Left cardiac atrium (tissue), 4 donors: ENCODE results near the gene UBE2S. TPM values are rescaled to one million over a fixed set of nuclear protein-coding genes. Genes with fewer than 3 reads are reported as not detected.

Experiments used
- ATAC-seq, 2 donors: fragments of 200-7000 bp; cut with Tn5 transposase; one replicate each; pipeline ENCODE4 v1.9.1; 2020; ENCODE audit warnings: mild to moderate bottlenecking in 2 of 2, moderate library complexity in 2 of 2
- DNase-seq: peaks from one replicate; pipeline ENCODE4 v3.0.0-alpha.2; 2020
- intact Hi-C, 2 donors: fragments of 100-400 bp; cut with DNase I; formaldehyde crosslinking; loops; one replicate each; pipeline versions ENCODE4 v1.14.1 to v1.15.1; 2022 to 2023
- total RNA-seq, 2 donors: library from RNA; stranded (reverse); fragmentation: NEBNext Ultra II Directional; extraction: Animal tissue kit (Norgen Biotek cat#: 25700); gene quantifications; one replicate each; pipeline ENCODE4 v1.2.1, GENCODE V29; 2021
- donor health status: DM: no; HTN: yes; CAD: no.
- donor health status: DM: no; HTN: yes; CAD: no; lungs with severe emphysema.
- donor health status: DM: yes; HTN: yes; CAD: no.
- donor health status: Dilated cardiomyopathy.

The UBE2S gene
- total RNA-seq, 2 donors from 2014 or later = 18.1 to 29.9 TPM

- DNase-seq (no peak), ATAC-seq (no peak)
- intact Hi-C loops = no loop called here
Observed at GRCh38 chr19:55372316-55373081, 35.1 kb downstream of the UBE2S start.

GRCh38 chr19:55370305-55370988, 37.1 kb downstream of the UBE2S start, which contains the start of gene IL11:
Gene IL11 (minus strand): TSS chr19:55370463. CDS start chr19:55370310, 153 bp downstream.
- intact Hi-C loops = no loop called here
- ATAC-seq (peak in 1 of 2 donors; percentile 10), DNase-seq (no peak)

GRCh38 chr19:55369653-55370304, 37.8 kb downstream of the UBE2S start:
- DNase-seq = no peak
- intact Hi-C loops = no loop called here
- peak; percentile 42 to 54 for ATAC-seq

- no peak for DNase-seq
- intact Hi-C loops = no loop called here
- peak; percentile 41 to 83 for ATAC-seq
Observed at GRCh38 chr19:55368701-55369563, 38.7 kb downstream of the UBE2S start.

GRCh38 chr19:55368106-55368505, 39.5 kb downstream of the UBE2S start:
- ATAC-seq (no peak), DNase-seq (no peak)
- intact Hi-C loops = no loop called here

- DNase-seq = no peak
- intact Hi-C loops = no loop called here
- no peak for ATAC-seq
Observed at GRCh38 chr19:55366790-55367189, 40.8 kb downstream of the UBE2S start.

GRCh38 chr19:55365964-55366363, 41.6 kb downstream of the UBE2S start:
- DNase-seq = no peak
- no peak for ATAC-seq
- intact Hi-C loops = no loop called here

GRCh38 chr19:55365245-55365644, 42.3 kb downstream of the UBE2S start:
- DNase-seq (no peak), ATAC-seq (no peak)
- intact Hi-C loops = no loop called here

- no peak for ATAC-seq
- intact Hi-C loops = no loop called here
- no peak for DNase-seq
Observed at GRCh38 chr19:55362990-55363716, 44.4 kb downstream of the UBE2S start, which contains the start of gene GARIN5B. Gene GARIN5B (minus strand): TSS chr19:55363260. CDS start chr19:55363066, 194 bp downstream.

- DNase-seq (no peak), ATAC-seq (no peak)
- intact Hi-C loops = no loop called here
Observed at GRCh38 chr19:55362174-55362989, 45.2 kb downstream of the UBE2S start.

GRCh38 chr19:55360902-55361301, 46.7 kb downstream of the UBE2S start:
- DNase-seq = no peak
- ATAC-seq = no peak
- intact Hi-C loops = no loop called here

GRCh38 chr19:55358943-55359908, 48.4 kb downstream of the UBE2S start:
- DNase-seq (no peak), ATAC-seq (no peak)
- intact Hi-C loops = no loop called here

GRCh38 chr19:55358493-55358892, 49.1 kb downstream of the UBE2S start:
- DNase-seq = no peak
- intact Hi-C loops = no loop called here
- ATAC-seq = no peak

GRCh38 chr19:55355213-55355821, 52.3 kb downstream of the UBE2S start:
- ATAC-seq (no peak), DNase-seq (no peak)
- intact Hi-C loops = no loop called here

- DNase-seq = no peak
- intact Hi-C loops = no loop called here
- no peak for ATAC-seq
Observed at GRCh38 chr19:55354698-55355212, 52.8 kb downstream of the UBE2S start, which contains the start of gene COX6B2. Gene COX6B2 (minus strand): TSS chr19:55354719. CDS start chr19:55354521, 198 bp downstream.
